PFSK-1 (cell line): ENCODE measurements around the gene RGS7.

Experiments used
- FOXP2 ChIP-seq: optimal IDR thresholded peaks from 2 replicates; pipeline ENCODE3; 2011; ENCODE audit warnings: borderline replicate concordance, control low read depth, inconsistent platforms; ENCODE audit not compliant: insufficient read depth; ENCODE audit errors: extremely low read length, extremely low read depth
- POLR2AphosphoS5 ChIP-seq: IDR thresholded peaks from 2 replicates; pipeline ENCODE4 v1.6.1; 2012; ENCODE audit warnings: low read depth, mild to moderate bottlenecking, control low read depth, low read length, moderate library complexity
- SIN3A ChIP-seq: IDR thresholded peaks from 2 replicates; pipeline ENCODE4 v1.6.1; 2012; ENCODE audit warnings: mild to moderate bottlenecking, low read length, moderate library complexity, borderline replicate concordance; ENCODE audit not compliant: insufficient read depth
- TAF1 ChIP-seq: IDR thresholded peaks from 2 replicates; pipeline ENCODE4 v1.6.1; 2012; ENCODE audit warnings: low read length, control low read depth, borderline replicate concordance; ENCODE audit not compliant: insufficient read depth
- TF ChIP-seq, protein P1 (sequence below), 2 experiments: IDR thresholded peaks; 2 replicates each; pipeline versions ENCODE4 v1.6.1 to v1.8.0; 2011 to 2012; ENCODE audit warnings: low read depth in 2 of 2, low read length in 2 of 2, control low read depth in 1 of 2, inconsistent platforms in 1 of 2, mild to moderate bottlenecking in 1 of 2, moderate library complexity in 1 of 2; ENCODE audit not compliant: insufficient read depth in 1 of 2

DNA sequence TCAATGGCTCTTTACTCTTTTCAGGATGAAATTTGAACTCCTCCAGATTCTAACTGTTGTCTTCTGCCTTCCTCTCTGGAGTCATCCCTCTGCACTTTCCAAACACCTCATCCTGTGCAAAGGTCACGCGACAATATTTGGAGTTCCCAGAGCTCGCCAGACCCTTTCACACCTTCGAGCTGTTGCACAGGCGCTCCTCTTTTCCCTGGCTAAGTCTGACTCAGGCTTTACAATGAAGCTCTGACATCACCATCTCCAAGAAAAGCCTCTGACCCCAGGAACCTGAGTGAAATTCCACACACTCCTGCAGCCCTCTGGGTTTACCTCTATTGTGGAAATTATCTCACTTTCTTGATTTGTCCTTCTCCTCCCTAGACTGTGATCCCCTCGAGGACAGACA, 270.3 kb downstream of the RGS7 start:
- TF ChIP-seq POLR2AphosphoS5 (no peak), SIN3A (no peak), TAF1 (no peak), FOXP2 (no peak)
- TF ChIP-seq, protein P1, sequence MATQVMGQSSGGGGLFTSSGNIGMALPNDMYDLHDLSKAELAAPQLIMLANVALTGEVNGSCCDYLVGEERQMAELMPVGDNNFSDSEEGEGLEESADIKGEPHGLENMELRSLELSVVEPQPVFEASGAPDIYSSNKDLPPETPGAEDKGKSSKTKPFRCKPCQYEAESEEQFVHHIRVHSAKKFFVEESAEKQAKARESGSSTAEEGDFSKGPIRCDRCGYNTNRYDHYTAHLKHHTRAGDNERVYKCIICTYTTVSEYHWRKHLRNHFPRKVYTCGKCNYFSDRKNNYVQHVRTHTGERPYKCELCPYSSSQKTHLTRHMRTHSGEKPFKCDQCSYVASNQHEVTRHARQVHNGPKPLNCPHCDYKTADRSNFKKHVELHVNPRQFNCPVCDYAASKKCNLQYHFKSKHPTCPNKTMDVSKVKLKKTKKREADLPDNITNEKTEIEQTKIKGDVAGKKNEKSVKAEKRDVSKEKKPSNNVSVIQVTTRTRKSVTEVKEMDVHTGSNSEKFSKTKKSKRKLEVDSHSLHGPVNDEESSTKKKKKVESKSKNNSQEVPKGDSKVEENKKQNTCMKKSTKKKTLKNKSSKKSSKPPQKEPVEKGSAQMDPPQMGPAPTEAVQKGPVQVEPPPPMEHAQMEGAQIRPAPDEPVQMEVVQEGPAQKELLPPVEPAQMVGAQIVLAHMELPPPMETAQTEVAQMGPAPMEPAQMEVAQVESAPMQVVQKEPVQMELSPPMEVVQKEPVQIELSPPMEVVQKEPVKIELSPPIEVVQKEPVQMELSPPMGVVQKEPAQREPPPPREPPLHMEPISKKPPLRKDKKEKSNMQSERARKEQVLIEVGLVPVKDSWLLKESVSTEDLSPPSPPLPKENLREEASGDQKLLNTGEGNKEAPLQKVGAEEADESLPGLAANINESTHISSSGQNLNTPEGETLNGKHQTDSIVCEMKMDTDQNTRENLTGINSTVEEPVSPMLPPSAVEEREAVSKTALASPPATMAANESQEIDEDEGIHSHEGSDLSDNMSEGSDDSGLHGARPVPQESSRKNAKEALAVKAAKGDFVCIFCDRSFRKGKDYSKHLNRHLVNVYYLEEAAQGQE (IDR thresholded peaks at IDR 0.05; ENCODE audit: insufficient read depth in 1 of 2, low read depth in 2 of 2, low read length in 2 of 2), result no peak
